CD4-positive, alpha-beta T cell treated with Interleukin-6 at 100 ng/mL for 8 hours (primary cell): ENCODE measurements around the gene SLC22A14.
"Not testable (repeated sequence)": the region's sequence is repeated elsewhere in the genome, so short reads cannot be mapped to it uniquely, and the experiment has no call there.

Experiments
- DNase-seq: peaks from one replicate; pipeline ENCODE4 v3.0.0-alpha.2; 2020; ENCODE audit warnings: mixed read lengths, low spot score

The SLC22A14 gene

GRCh38 chr3:38313695-38314094 lies 31.6 kb downstream of the SLC22A14 start:
- no peak for DNase-seq

DNA sequence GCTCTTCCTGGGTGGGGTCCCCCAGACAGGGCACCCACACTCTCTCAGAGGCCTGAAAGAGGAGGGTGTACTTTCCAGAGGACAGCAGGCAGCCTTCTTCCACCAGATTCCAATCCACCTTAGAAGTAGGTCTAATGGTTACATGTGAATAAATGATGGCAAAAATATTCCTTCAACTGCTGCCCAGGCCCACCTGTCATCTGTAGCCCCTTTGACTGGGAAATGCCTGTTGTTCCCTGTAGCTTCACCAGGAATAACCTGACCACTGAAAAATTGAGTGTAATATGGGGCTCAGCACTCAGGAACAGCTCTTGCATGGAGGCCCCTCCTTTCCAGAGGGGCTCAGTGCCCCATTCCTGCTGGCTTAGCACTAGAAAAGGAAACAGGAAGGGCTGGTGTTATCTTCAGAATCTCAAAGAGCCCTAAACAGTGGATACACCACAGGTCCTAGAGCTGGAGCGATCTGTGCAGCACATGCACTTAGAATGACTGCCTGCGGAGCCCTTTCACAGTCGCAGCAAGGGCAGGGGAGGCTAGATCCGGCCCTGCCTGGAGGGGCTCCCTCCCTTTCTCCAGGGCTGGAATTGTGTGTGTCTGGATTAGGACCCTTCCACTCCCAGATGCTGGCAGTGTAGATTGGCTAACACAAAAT lies 32.1 kb downstream of the SLC22A14 start:
- no peak for DNase-seq

GRCh38 chr3:38314764-38315487 lies 32.8 kb downstream of the SLC22A14 start:
- no peak for DNase-seq

DNA sequence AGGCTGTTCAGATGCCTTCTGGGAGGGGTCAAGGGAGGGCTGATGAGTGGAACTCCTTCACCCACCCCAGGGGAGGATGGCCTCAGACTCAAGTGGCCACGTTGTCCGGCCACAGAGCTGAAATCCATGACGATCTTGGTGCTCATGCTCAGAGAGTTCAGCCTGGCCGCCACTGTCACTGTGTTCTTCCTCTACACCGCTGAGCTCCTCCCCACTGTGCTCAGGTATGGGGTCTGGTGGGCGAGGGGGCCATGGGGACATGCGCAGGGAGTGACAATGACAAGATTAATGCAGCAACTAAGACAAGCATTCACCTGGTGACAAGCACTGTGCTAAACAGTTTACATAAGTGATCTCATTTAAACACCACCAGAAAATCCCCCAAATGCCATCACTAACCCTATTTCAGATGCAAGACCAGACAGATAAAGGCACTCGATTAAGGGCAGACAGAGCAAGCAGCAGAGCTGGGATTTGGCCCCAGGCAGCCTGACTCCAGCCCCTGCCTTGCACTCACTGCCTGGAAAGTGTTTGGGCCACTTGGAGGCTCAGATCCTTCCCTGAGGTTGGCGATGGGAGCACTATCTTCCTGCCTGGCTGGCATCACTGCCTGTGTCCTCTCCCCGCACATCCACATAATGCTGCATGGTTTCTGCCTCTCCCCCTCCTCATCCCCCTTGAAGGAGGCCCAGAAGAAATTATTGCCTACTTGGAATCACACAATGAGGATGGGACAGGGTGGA lies 33.6 kb downstream of the SLC22A14 start:
- DNase-seq: no peak

DNA sequence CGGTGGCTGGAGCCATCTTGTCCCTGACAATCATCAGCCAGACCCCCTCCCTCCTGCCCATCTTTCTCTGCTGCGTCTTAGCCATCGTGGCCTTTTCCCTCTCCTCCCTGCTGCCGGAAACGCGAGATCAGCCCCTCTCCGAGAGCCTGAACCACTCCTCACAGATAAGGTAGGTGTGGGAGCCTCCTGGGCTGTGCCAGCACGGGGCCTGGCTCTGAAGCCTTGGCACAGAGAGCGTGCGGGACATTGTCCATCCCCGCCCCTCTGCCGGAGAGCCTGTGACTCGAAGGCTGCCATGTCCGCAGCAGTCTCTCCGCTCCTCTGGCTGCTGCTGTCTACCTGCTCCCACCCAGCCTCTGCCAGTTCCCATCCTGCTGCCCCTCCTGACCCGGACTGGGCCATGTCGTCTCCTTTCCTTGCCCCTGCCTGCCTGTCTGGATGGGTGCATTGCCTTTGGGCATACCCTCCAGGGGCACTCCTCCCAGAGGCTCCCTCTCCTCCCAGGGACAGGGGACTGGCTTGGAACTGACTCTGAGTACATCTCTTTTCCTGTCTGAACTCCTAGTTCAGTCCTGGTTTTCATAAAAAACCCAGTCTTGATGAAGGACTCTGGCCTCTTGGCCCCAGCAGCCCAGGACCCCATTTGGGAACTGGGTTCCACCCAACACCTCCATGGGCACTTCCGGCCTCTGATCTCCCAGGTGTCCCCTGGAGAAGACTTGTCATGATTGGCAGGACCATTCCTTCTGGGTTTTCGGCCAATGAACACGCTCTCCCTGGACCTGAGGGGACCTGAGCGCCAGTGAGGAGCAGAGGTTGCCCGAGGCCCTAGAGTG lies 34.5 kb downstream of the SLC22A14 start:
- no peak for DNase-seq

GRCh38 chr3:38317192-38317759 lies 35.2 kb downstream of the SLC22A14 start:
- no peak for DNase-seq

- DNase-seq: no peak
These were observed 36.9 kb downstream of the SLC22A14 start for GRCh38 chr3:38318766-38319671.

- DNase-seq: not testable (repeated sequence)
These were observed 38.5 kb downstream of the SLC22A14 start for GRCh38 chr3:38320638-38321037.

DNA sequence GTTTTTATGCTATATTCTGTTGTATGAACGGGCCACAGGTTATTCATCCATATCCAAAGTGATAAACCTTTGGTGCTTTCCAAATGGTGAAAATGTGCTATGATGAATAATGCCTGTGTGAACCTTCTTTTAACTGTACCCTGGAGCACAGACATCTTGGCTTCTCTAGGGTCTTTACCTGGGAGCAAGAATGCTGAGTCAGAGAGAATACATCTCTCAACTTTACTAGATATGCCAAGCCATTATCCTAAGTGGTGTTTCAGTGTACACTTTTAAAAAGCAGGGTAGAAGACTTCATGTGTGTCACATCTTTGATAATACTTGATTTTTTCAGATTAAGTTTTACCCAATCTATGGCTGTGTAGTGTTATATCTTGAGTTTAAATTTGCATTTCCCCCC lies 41.0 kb downstream of the SLC22A14 start:
- no peak for DNase-seq

DNA sequence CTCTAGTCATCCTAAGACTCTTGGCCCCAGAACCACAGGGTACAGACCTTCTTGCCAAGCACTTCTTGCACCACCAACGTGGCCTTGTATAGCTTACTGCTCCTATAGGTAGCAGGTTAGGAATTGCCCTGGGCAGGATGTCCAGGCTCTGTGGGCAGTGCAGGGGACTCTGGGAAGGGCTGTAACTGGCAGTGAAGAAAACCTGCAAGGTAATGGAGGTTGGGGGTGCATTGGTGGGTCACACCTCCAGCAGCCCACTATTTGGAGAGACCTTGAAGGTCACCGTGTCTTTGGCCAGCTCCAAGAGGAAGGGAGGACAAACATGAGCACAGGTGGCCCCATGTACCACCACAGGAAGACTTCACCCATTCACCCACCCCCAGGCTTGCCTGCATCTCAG lies 43.2 kb downstream of the SLC22A14 start:
- DNase-seq: no peak

- DNase-seq: no peak
These were observed 45.4 kb downstream of the SLC22A14 start for GRCh38 chr3:38327335-38328009.

DNA sequence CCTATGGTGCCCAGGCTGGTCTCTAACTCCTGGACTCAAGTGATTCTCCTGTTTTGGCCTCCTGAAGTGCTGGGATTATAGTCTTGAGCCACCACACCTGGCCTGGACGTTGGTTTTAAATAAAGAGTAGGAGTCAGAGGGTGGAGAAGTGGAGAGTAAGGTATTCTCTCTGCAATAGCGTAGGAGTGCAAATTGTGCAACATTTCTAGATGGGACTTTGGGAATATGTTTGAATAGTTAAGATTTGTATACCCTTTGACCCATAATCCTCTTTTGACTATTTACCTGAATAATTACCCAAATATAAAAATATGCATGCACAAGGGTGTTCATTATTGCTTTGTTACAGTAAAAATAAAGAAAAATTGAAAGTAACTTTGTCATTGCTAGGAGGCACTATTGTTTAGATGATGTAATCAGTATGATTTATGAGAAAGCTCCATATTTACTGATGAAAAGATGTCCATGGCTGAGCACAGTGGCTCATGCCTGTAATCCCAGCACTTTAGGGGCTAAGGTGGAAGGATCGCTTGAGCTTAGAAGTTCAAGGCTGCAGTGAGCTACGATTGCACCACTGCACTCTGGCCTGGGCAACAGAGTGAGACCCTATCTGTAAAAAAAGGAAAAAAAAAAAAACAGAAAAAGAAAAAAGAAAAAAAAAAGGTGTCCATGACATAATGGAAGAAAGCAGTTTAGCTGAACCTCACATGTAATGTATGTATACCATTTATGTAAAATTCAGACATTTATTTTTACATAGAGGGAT lies 49.3 kb downstream of the SLC22A14 start:
- no peak for DNase-seq

DNA sequence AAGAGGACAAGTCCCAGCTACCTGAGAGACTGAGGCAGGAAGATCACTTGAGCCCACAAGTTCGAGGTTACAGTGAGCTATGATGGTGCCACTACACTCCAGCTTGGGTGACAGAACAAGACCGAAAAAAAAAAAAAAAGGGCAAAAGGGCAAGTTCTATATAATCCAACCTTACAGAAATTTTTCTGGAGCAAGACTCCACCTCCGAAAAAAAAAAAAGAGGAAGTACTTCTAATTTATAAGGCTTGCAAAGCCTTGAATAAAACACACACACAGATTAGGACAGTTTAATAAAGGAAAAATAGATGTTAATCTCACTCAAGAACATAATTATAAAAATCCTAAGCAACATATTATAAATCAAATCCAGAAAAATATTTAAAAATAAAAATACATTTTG lies 50.1 kb downstream of the SLC22A14 start:
- no peak for DNase-seq

GRCh38 chr3:38334142-38335055 lies 52.3 kb downstream of the SLC22A14 start:
- DNase-seq: no peak

DNA sequence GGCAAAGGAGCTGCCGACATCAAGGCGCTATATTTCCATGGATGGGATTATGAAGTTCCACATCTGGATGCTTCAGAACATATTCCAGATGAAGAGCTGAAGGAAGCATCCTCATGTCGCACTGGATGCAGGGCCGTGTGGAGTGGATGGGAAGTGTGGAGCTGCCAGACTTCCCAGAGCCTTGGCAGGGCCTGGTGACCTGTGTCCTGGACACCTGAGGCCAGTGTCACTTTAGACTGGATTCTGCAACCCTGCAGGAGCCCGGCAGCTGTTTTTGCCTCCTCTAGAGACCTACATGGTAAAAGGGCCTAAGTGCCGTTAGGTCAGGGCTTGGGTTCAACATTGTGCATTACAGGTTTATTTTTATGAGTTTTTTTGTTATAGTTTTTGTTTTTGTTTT lies 53.2 kb downstream of the SLC22A14 start:
- DNase-seq: no peak

DNA sequence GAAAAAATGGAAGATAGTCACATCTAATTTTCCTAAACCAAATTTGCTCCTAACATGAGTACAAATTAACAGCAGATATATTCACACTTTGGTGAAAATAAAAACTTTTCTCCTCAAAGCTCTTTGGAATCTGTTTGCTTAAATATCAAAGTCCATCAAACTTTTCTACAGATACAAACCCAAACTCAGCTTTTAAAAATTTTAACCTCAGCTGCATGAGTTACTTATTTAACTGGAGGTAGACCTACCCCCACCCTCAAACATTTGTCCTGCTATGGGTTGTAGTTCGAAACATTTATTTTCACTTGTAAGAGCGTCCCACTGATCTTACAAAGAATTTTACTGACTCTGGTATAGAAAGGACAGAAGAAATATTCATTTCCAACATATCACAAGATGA lies 55.6 kb downstream of the SLC22A14 start:
- no peak for DNase-seq

DNA sequence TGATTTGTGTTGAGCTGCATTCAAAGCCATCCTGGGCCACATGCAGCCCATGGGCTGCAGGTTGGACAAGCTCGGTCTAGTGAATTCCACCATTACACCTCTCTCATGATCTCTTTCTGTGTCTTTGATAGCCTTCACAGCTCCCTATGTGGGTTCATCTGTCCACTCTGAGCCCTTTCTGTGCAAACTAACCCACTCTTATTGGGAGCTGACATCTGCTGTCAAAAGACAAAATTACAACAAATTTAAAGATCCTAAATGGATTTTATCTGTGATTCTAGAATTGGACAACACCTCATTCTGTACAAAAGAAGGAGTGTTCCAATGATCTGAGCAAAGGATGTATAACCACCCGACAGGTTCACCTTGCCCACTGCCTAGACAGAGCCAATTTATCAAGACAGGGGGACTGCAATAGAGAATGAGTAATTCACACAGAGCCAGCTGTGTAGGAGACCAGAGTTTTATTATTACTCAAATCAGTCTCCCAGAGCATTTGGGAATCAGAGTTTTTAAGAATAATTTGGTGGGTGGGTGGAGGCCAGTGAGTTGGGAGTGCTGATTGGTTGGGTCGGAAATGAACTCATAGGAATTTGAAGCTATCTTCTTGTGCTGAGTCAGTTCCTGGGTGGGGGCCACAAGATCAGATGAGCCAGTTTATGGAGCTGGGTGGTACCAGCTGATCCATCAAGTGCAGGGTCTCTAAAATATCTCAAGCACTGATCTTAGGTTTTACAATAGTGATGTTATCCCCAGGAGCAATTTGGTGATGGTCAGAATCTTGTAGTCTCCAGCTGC lies 61.9 kb downstream of the SLC22A14 start:
- no peak for DNase-seq
